Measurements from ENCODE around the gene TACR2.
"Not testable (repeated sequence)": the region's sequence is repeated elsewhere in the genome, so short reads cannot be mapped to it uniquely, and the experiment has no call there.

TACR2 gene

GRCh38 chr10:69458430-69459100 lies 41.8 kb upstream of the TACR2 start:
- H3K27me3 ChIP-seq (ENCODE audit: insufficient read depth, low read length) = peaks cover 5% of the 10 kb centered on the region
- H3K36me3 ChIP-seq (ENCODE audit: insufficient read depth, low read depth, low read length) = no peaks in the 10 kb centered on the region
- no peaks in the 10 kb centered on the region for H3K4me1 ChIP-seq (ENCODE audit: insufficient read depth, low read length)
- no peaks in the 10 kb centered on the region for H3K9me3 ChIP-seq (ENCODE audit: insufficient read depth, low read depth, low read length)
- no peak overlapping the region for H3K4me3 ChIP-seq (ENCODE audit: low read length)
- no peak overlapping the region for H3K9ac ChIP-seq (ENCODE audit: low read depth, low read length)
- no peak overlapping the region for H3K27ac ChIP-seq (ENCODE audit: low read length)

- Histone ChIP-seq H3K27me3 (ENCODE audit: insufficient read depth, low read length) (peaks cover 13% of the 10 kb centered on the region), H3K4me1 (ENCODE audit: insufficient read depth, low read length) (no peaks in the 10 kb centered on the region), H3K9ac (ENCODE audit: low read depth, low read length) (no peak overlapping the region), H3K36me3 (ENCODE audit: insufficient read depth, low read depth, low read length) (no peaks in the 10 kb centered on the region), H3K27ac (ENCODE audit: low read length) (no peak overlapping the region), H3K9me3 (ENCODE audit: insufficient read depth, low read depth, low read length) (no peaks in the 10 kb centered on the region), H3K4me3 (ENCODE audit: low read length) (no peak overlapping the region)
Observed at GRCh38 chr10:69457771-69458237, 41.1 kb upstream of the TACR2 start.

- Histone ChIP-seq H3K9ac (ENCODE audit: low read depth, low read length) (no peak overlapping the region), H3K27me3 (ENCODE audit: insufficient read depth, low read length) (peaks cover 20% of the 10 kb centered on the region), H3K9me3 (ENCODE audit: insufficient read depth, low read depth, low read length) (no peaks in the 10 kb centered on the region), H3K4me1 (ENCODE audit: insufficient read depth, low read length) (no peaks in the 10 kb centered on the region), H3K36me3 (ENCODE audit: insufficient read depth, low read depth, low read length) (no peaks in the 10 kb centered on the region), H3K27ac (ENCODE audit: low read length) (no peak overlapping the region), H3K4me3 (ENCODE audit: low read length) (no peak overlapping the region)
Observed at GRCh38 chr10:69456880-69457693, 40.4 kb upstream of the TACR2 start.

- no peaks in the 10 kb centered on the region for H3K4me1 ChIP-seq (ENCODE audit: insufficient read depth, low read length)
- no peak overlapping the region for H3K27ac ChIP-seq (ENCODE audit: low read length)
- H3K27me3 ChIP-seq (ENCODE audit: insufficient read depth, low read length) = peaks cover 33% of the 10 kb centered on the region
- no peak overlapping the region for H3K4me3 ChIP-seq (ENCODE audit: low read length)
- H3K36me3 ChIP-seq (ENCODE audit: insufficient read depth, low read depth, low read length) = no peaks in the 10 kb centered on the region
- H3K9me3 ChIP-seq (ENCODE audit: insufficient read depth, low read depth, low read length) = no peaks in the 10 kb centered on the region
- no peak overlapping the region for H3K9ac ChIP-seq (ENCODE audit: low read depth, low read length)
Observed at GRCh38 chr10:69455006-69455763, 38.5 kb upstream of the TACR2 start.

- Histone ChIP-seq H3K36me3 (ENCODE audit: insufficient read depth, low read depth, low read length) (no peaks in the 10 kb centered on the region), H3K4me1 (ENCODE audit: insufficient read depth, low read length) (no peaks in the 10 kb centered on the region), H3K9ac (ENCODE audit: low read depth, low read length) (no peak overlapping the region), H3K27ac (ENCODE audit: low read length) (no peak overlapping the region), H3K27me3 (ENCODE audit: insufficient read depth, low read length) (peaks cover 37% of the 10 kb centered on the region), H3K4me3 (ENCODE audit: low read length) (no peak overlapping the region), H3K9me3 (ENCODE audit: insufficient read depth, low read depth, low read length) (no peaks in the 10 kb centered on the region)
Observed at GRCh38 chr10:69453795-69454194, 37.1 kb upstream of the TACR2 start.

GRCh38 chr10:69452676-69453415 lies 36.1 kb upstream of the TACR2 start:
- Histone ChIP-seq H3K4me1 (ENCODE audit: insufficient read depth, low read length) (no peaks in the 10 kb centered on the region), H3K36me3 (ENCODE audit: insufficient read depth, low read depth, low read length) (no peaks in the 10 kb centered on the region), H3K9ac (ENCODE audit: low read depth, low read length) (no peak overlapping the region), H3K27ac (ENCODE audit: low read length) (no peak overlapping the region), H3K27me3 (ENCODE audit: insufficient read depth, low read length) (peaks cover 44% of the 10 kb centered on the region), H3K9me3 (ENCODE audit: insufficient read depth, low read depth, low read length) (no peaks in the 10 kb centered on the region), H3K4me3 (ENCODE audit: low read length) (0 out of 2 replicates have a peak overlapping the region, but pooled peaks have one; percentile 88)

- Histone ChIP-seq H3K27me3 (ENCODE audit: insufficient read depth, low read length) (peaks cover 49% of the 10 kb centered on the region), H3K27ac (ENCODE audit: low read length) (no peak overlapping the region), H3K9me3 (ENCODE audit: insufficient read depth, low read depth, low read length) (no peaks in the 10 kb centered on the region), H3K4me1 (ENCODE audit: insufficient read depth, low read length) (no peaks in the 10 kb centered on the region), H3K9ac (ENCODE audit: low read depth, low read length) (peak overlapping the region; percentile 31; the same call in 1 of the 2 replicates), H3K4me3 (ENCODE audit: low read length) (peak overlapping the region; percentile 88), H3K36me3 (ENCODE audit: insufficient read depth, low read depth, low read length) (no peaks in the 10 kb centered on the region)
Observed at GRCh38 chr10:69451784-69452251, 35.1 kb upstream of the TACR2 start.

- no peaks in the 10 kb centered on the region for H3K4me1 ChIP-seq (ENCODE audit: insufficient read depth, low read length)
- no peak within 1 kb of the TSS for H3K27ac ChIP-seq (ENCODE audit: low read length)
- peak within 1 kb of the TSS; percentile 88 for H3K4me3 ChIP-seq (ENCODE audit: low read length)
- H3K36me3 ChIP-seq (ENCODE audit: insufficient read depth, low read depth, low read length) = no peaks in the 10 kb centered on the region
- H3K9me3 ChIP-seq (ENCODE audit: insufficient read depth, low read depth, low read length) = no peaks in the 10 kb centered on the region
- H3K9ac ChIP-seq (ENCODE audit: low read depth, low read length) = peak within 1 kb of the TSS; percentile 31; the same call in 1 of the 2 replicates
- H3K27me3 ChIP-seq (ENCODE audit: insufficient read depth, low read length) = peaks cover 53% of the 10 kb centered on the region
Observed at GRCh38 chr10:69451209-69451783, 34.6 kb upstream of the TACR2 start, which contains the start of gene TSPAN15. Gene TSPAN15 (plus strand): TSS chr10:69451465. CDS start chr10:69451595, 130 bp downstream.

- not testable (repeated sequence) for H3K36me3 ChIP-seq (ENCODE audit: insufficient read depth, low read depth, low read length); H3K9ac ChIP-seq (ENCODE audit: low read depth, low read length); H3K9me3 ChIP-seq (ENCODE audit: insufficient read depth, low read depth, low read length); H3K27ac ChIP-seq (ENCODE audit: low read length); H3K4me1 ChIP-seq (ENCODE audit: insufficient read depth, low read length)
- Histone ChIP-seq H3K27me3 (ENCODE audit: insufficient read depth, low read length) (peaks cover 53% of the 10 kb centered on the region), H3K4me3 (ENCODE audit: low read length) (peak overlapping the region; percentile 88; the same call in 1 of the 2 replicates)
Observed at GRCh38 chr10:69450395-69450794, 33.7 kb upstream of the TACR2 start.

GRCh38 chr10:69449841-69450240 lies 33.1 kb upstream of the TACR2 start:
- Histone ChIP-seq H3K27me3 (ENCODE audit: insufficient read depth, low read length) (peaks cover 53% of the 10 kb centered on the region), H3K9me3 (ENCODE audit: insufficient read depth, low read depth, low read length) (no peaks in the 10 kb centered on the region), H3K9ac (ENCODE audit: low read depth, low read length) (no peak overlapping the region), H3K4me3 (ENCODE audit: low read length) (no peak overlapping the region), H3K4me1 (ENCODE audit: insufficient read depth, low read length) (no peaks in the 10 kb centered on the region), H3K27ac (ENCODE audit: low read length) (no peak overlapping the region), H3K36me3 (ENCODE audit: insufficient read depth, low read depth, low read length) (no peaks in the 10 kb centered on the region)
